G401 (cell line): Measurements from ENCODE around the gene CENPB. TPM values are rescaled to one million over a fixed set of nuclear protein-coding genes. Genes with fewer than 3 reads are reported as not detected.

ENCODE experiments used
- DNase-seq: peaks from one replicate; pipeline ENCODE4 v3.0.0-alpha.2; 2015; ENCODE audit warnings: low spot score
- in situ Hi-C: cut with HindIII; loops from 2 replicates; pipeline ENCODE4 v1.10.0; 2016; ENCODE audit warnings: low sequenced_read_pairs, mixed read lengths
- total RNA-seq: library from RNA; depleted of rRNA; stranded (reverse); fragments of >200 nt; shearing (Covaris generic); gene quantifications from 2 replicates; pipeline ENCODE4 v1.2.3, GENCODE V29; 2014

The CENPB gene
- total RNA-seq, 1 experiment from 2014 or later: 46.8 TPM

DNA sequence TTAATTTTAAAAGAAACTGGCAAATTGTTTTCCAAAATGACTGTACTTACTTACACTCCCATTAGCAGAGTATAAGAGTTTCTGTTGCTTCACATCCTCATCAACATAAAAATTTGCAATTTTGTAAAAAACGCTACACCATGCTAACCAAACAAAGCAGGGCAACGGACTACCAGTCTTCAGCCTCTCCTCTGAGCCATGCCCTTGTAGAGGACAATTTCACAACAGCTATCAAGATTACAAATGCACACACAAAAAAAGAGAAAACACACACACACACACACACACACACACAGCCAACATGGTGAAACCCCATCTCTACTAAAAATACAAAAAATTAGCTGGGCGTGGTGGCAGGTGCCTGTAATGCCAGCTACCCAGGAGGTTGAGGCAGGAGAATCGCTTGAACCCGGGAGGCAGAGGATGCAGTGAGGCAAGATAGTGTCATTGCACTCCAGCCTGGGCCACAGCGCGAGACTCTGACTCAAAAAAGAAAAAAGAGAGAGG is 14.9 kb downstream of the CENPB start:
- in situ Hi-C loops: no loop called here
- DNase-seq: no peak

DNA sequence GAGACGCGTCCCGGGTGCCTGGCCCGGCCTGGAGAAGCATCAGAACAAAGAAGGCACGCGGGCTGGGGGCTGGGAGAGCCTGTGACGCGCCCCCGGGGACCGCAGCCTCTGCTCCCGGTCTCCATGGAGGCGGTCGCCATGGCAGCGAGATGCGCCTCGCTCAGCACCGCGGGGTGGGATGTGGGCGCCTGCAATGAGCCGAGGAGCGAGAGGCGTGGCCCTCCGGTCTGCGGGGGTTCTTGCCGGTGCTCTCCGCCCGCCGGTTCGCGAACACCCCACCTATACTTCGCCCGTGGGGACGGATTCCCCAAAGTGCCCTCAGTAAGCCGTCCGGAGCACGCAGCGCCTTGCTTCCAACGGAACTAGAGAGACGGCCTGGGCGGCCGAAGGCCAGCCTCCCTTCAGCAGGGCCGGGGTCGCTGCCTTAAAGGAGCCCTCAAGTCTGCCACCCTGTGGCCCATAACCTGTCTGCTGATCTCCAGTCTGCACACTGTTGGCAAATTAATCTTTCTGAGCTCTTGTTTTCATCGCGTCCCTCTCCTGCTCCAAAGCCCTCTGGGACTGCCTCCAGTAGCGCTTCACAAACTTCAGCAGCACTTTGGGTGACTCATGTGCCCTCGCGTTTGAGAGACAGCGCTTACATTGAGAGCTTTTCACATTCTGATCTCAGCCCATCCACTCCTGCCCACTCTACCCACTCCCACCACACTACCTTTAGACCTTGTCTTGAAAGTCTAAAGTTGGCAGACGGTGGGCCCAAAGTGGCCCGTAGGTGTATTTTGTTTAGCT is 18.0 kb downstream of the CENPB start:
- in situ Hi-C loops: no loop called here
- DNase-seq: peak; percentile 73

DNA sequence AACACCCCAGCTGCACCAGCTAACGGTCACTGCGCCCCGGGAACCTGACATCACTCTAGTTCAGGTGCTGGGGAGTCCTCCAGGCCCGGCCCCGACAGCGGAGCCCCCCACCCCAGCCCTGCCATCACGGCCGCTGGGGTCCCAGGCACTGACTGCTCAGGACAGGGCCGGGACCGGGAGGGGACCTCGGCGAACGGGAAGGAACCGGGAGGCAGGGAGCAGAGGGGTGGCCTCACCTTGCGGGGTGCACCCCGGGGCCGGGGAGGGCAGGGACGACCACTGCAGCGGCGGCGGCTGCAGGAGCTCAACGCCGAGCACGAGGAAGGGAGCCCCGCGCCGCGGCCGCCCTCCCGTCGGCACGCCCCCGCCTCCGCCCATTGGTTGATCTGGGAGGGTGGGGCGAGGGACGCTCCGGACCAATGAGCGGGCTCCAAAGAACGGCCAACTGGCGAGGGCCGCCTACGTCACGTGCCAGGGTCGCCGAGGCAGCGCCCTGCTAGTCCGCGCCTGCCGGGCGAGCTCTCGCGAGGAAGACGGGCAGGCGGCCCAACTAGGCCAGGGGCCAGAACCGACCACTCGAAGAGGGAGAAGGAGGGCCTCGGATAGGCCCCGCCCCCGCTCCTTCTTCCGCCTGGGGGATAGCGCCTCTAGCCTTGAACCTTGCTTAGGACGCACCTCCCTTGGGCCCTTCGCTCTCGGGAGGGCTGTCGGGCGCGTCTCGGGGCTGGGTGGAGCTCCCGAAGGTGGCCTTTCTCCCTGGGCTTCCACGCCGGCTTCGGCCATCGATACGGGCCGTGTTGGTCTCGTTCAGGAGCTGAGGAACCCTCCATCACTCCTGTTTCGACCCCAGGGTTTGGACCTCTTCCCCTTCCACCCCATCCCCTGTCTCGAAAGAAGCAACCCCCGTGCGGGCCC is 18.9 kb downstream of the CENPB start, which contains the start of gene ADISSP:
ADISSP (minus strand) TSS at position 327 of the 915 bp plus-strand sequence. CDS start 7,653 bp downstream, outside the sequence.
- in situ Hi-C loops: no loop called here
- peak; percentile 97 for DNase-seq

DNA sequence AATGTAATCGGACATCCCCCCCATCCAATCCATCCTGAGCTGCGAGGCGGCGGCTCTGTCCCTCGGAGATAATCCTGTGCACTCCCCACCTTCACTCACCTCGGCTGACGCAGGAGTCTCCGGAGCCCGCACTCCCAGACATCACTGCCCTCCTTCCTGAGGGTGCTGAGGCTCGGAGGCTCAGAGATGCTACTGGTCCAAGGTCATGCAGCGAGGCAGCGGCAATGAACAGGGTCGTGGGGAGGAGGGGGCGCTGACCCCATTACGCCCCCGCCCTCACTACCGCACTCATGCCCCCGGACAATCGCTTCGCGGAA is 19.5 kb downstream of the CENPB start:
- in situ Hi-C loops: no loop called here
- DNase-seq: no peak

DNA sequence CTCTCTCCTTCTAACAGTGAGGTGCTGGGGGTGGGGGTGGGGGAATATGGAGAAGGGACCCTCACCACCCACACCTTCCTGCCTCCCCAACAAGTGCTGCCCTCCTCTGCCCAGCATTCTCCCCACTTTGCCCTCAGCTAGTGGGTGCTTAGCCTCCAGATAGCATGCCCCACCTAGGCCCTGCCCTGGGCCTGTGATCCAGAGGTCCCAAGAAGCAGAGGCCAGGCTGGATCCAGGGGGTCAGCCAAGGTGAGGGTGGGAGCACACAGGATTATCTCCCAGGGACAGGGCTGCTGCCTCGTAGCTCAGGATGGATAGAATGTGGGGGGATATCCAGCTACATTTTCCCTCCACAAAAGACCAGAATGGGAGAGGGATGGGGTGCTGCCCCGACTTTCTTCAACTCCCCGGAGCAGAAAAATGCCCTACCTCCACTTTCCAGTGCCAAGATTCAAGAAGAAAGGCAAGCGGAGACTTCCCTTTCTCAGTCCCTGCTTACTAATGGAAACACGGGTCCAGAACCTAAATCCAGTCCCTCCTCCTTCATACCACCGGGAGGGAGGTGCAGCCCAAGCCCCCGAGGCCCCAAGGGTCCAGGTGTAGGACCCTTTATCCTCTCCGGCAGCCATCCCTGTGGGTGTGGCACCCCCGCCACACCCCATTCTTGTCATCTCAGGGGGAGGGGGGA is 20.0 kb downstream of the CENPB start:
- no peak for DNase-seq
- in situ Hi-C loops: no loop called here

DNA sequence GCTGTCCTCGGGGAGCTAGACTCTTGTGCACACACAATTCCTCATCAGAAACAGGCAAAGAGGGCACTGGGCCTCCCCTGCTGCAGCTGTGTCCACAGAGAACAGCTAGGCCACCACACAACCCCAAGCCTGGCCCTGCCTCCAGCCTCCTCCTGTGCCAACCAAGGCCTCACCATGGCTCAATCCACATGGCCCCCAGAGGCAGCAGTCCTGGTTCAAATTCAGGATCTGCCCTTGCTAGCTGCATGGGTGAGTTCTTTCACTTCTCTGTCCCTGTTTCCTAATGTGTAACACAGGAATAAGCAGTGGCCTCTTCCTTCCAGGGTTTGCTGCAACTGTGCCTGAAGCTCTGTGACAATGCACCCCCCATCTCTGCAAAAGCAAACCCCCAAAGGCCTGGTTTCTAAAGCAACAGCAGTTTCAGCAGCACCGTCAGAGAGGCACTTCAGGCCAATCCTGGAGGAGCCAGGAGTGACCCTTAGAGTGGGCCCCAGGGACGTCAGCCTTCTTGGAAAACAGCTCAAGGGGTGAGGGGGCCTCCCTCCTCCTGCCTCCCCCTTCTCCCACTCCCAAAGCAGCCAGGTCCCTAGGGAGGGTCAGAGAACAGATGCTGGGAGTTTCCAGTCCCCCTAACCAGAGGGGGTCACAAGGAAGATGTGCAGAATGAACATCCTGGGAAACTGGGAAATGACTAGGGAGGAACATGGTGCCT is 21.2 kb downstream of the CENPB start:
- in situ Hi-C loops: no loop called here
- DNase-seq: no peak

DNA sequence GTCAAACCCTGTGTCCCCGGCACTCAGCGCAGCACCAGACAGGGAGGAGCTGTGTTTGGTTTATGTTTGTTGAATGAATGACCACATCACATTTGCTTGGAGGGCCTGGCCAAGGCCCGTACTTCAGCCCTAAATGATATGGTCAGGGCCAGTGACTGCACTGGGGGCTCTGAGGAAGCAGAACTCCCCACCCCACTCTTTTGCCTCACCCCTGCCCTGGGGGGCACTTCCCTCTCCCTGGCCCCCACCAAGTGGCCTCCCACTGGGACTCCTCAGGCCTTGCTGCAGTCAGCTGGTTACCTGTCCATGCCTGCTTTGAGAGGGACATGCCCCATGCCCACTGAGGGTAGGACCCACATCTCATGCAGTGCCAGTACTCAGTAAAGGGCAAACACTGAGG is 21.9 kb downstream of the CENPB start:
- in situ Hi-C loops: no loop called here
- DNase-seq: no peak

DNA sequence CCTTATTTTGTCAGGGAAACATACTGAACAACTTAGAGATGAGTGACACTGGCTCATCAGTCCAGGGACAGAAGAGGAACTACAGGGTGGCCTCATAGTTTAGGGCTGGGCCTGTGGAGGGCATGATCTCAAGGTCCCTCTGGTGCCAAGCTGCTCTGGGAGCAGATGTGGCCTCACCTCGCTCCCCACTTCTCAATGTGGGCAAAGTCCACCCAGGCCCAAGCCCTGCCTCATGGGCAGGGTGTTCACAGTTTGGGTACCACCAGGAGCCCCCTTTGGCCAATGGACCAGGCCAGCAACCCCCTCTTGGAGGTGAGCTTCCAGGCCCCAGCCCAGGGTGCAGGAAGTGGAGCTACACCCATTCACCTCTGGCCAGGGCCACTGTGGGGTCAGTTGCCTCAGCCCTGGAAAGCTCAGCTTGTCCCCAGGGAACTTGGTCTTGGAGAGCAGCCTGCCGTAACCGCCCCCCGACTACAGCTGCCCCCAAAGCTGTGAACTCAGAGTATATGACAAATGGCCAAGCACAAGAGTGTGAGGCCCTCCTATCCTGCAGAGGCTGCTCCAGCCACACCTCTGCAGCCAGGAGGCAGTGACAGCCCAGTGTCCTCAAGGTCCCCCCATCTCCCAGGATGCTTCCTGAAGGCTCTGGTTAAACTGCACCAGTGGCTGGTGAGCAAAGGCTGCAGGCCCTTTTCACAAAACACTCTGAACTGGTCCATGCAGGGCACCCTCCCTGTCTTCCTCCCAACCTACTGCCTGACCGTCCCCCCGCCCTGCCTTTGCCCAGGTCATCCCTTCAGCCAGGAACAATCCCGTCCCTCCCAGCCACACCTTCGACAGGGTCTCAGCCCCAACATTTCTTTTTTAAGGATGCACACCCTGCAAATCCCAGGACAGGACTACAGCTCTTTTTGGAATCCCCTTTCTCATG is 22.6 kb downstream of the CENPB start:
- in situ Hi-C loops: no loop called here

DNA sequence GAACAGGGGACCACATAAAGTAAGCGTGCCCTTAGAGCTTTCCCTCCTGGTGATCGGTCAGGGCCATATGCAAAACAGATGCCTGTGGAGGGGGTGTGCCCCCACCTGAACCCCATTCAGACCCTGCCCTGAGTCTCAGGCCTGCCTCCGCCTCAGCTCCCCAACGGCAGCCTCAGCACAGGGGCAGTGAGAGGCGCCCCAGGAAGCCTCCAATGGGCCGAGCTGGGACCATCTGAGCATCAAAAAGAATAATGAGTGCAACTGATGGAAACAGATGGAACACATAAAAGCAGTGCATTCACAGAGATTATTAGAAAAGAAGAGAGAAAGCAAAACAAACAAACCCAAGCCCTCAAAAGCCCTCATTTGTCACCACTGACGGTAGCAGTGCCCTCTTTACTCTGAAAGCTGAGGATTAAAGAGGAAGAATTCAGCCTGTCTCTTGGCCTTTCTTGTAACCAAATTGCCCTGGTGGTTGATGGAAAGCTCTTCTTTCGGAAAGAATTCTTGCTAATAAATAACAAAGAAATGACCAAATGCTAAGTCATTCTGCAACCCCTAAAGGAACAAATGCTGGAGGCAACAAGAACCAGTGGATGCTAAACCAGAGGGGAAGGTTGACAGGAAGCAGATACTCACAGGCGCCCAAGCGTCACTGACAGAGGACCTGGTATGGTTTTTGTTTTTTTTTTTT is 25.7 kb downstream of the CENPB start:
- in situ Hi-C loops: no loop called here
- DNase-seq: no peak

More for the DNA sequence above, 22.6 kb downstream of the CENPB start:
- no peak for DNase-seq

DNA sequence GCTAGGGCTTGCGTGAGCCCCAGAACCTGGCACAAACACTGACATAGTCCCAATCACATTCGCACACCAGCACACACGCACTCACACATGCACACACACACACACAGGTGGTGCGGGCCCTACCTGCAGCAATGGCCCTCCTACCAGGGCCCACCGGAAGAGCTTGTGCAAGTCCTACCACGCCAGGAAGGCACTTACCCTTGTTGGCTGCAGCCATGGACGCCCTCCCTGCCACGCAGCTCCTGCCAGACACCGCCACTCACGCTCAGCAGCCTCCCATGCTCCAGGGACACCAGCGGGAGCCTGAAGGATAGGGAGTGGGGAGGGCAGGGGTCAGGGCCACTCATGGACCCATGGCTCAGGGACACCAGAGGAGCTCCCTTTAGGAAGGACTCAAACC is 26.7 kb downstream of the CENPB start:
- in situ Hi-C loops: no loop called here

DNA sequence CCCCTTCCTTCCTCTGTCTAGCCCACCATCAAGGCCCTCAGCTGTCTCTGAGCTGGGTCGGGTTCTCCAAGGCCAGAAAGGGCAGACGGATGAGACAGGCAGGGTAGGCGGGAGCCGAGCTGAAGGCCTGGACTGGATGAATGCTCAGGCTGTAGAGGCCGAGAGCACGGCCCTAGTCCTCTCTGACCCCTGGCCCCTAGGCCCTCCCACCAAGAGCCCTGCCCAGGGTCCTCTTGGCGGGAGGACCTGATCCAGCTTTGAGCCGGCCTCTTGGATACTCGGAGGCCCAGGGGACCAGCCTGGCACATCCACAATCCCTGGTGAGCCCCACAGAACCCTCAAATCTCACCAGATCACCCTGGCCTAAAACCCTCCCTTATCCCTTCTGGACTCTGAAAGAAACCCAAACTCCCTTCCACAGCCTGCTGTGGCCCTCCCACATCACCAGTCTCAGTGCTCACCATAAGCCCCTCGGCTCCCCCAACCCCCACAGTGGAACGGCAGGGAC is 27.2 kb downstream of the CENPB start:
- in situ Hi-C loops: no loop called here
- DNase-seq: no peak

More for the DNA sequence above, 26.7 kb downstream of the CENPB start:
- DNase-seq: no peak

DNA sequence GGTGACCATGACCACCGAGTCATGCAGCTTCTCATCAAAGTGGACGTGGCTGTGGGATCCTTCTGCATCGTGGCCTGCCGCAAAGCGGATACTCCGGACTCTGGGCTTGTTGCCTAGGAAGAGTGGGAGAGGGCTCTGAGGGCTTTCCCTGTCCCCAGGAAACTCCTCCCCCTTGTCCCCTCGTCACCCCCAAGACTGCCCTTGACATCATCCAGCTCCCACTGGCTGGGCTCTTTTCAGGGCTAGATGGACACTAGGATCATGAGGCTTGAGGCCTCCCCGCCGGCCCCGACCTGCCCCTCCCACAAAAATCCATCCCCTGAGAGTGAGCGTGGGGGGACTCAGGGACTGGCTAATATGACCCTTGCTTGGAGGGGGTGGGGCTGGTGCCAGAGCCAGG is 28.0 kb downstream of the CENPB start:
- no peak for DNase-seq
- in situ Hi-C loops: no loop called here

DNA sequence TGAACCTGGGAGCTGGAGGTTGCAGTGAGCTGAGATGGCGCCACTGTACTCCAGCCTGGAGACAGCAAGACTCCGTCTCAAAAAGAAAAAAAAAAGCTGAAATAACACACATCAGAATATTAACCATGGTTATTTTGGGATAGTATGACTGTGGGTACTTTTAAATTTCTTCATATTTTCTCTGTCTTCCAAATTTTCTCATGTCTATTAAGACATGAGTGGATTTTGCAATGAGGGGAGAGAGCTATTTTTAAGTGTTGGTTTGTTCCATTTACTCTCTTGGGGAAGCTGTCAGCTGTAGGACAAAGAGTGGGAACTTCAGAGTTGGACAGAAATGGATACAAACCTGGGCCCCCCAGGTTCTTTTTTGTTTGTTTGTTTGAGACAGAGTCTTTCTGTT is 29.3 kb downstream of the CENPB start:
- in situ Hi-C loops: no loop called here

DNA sequence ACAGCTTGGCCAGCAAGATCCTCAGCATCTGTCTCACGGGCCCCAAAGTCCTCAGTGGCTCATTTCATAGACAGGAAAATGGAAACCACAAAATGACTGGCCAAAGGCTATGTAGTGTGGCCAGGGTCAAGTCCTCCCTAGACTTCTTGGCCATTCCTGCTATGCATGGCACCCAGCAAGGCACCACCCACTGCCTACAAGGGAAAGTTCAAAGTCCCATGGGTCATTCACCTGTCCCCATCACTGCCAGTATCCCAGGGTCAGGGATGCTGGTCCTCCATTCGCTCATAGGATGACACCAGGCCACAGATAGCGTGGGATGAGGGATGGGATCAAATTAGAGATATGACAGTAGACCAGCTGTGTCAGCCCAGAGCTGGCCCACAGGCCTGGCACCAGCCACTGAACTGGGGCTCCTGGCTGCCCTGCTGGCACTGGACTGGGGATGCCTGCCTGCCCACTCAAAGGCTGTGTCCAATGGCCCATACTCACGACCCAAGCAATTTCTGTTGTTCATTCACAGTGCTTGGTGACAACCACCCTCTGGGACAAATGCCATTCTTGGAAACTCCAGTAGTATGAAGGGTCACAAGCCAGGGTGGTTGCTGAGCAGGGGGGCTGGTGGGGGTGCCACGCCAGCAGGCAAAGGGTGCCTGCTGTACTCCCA is 30.6 kb downstream of the CENPB start:
- in situ Hi-C loops: no loop called here
- no peak for DNase-seq

More for the DNA sequence above, 29.3 kb downstream of the CENPB start:
- no peak for DNase-seq

DNA sequence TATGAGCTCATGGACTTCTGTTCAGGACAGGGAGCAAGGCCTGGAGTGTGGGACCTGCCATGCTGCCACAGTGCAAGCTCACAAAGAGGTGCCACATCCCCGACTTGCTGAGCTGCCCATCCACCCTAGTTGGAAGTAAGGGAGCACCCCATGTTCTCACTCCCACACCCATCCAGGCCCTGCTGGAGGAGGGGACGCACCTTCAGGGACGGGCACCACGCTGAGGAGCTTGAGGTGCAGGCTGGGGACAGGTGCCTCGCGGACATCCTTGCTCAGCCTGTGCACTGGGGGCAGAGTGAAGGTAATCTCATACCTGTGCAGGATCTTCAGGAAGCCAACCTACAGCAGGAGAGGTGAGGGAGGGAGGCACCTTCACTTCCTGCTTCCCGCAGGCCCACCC is 31.3 kb downstream of the CENPB start:
- no peak for DNase-seq
- in situ Hi-C loops: no loop called here

DNA sequence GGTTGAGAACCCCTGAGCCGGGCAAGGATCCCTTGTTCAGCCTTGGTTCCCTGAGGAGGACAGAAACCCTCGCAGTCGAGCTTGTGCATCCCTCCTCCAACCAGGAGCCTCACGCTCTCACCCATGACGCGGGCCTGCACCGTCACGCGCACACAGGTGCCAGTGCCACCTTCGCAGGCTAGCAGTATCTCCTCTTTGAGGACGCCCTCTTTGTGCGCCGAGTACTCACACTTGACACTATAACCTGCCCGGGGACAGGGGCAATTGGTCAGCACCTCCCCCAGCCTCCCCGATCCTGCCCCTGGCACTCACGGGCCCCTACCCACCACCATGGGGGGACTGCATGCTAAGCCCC is 32.3 kb downstream of the CENPB start:
- in situ Hi-C loops: no loop called here
- DNase-seq: no peak
